HL-60 (cell line): ENCODE data around the gene LCE3D.

Experiments used
- CTCF ChIP-seq: IDR thresholded peaks from one replicate; pipeline ENCODE4 v1.5.1; 2011; ENCODE audit warnings: low read length, control low read depth, inconsistent platforms; ENCODE audit not compliant: insufficient read depth
- POLR2AphosphoS5 ChIP-seq: IDR thresholded peaks from 2 replicates; pipeline ENCODE4 v1.6.1; 2012; ENCODE audit warnings: low read depth

DNA sequence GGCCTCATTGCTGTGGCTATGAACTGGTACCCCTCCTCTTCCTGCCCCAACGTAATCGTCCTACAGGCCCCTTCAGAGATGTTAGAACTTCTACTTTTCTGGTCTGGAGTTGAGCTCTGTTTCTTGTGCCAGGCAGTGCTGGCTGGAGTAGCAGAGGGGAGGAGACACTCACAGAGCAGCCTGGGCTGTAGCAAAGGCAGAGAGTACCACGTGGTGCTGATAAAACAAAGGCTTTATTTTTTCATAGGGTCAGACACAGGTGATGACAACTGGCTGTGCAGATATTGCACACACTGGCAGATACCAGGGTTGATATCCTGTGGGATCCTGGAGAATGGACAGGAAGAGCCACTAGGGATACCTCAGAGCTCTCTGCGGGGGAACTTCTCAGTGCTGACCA lies 42.8 kb downstream of the LCE3D start:
- TF ChIP-seq CTCF (no peak), POLR2AphosphoS5 (no peak)
